HCT116 (cell line): ENCODE data around the gene PHF1. TPM values are rescaled to one million over a fixed set of nuclear protein-coding genes. Genes with fewer than 3 reads are reported as not detected.

Experiments used
- ATAC-seq: fragments of 200-7000 bp; cut with Tn5 transposase; 2 replicates; pipeline ENCODE4 v1.9.1; 2020; ENCODE audit warnings: mild to moderate bottlenecking, moderate library complexity
- BruUV-seq: library from RNA; stranded (reverse); fragments of 400-500 nt; replicated peaks from 2 replicates; lab custom pipeline; 2021; lab: Mats Ljungman, UMichigan
- CTCF ChIA-PET: fragments of 300-600 bp; sonication (Branson Sonifier 250); formaldehyde crosslinking; loops from one replicate; lab custom pipeline; 2021; ENCODE audit warnings: antibody characterized with exemption; lab: Charles Lee
- POLR2A ChIA-PET: fragments of 300-600, 350-600 bp; sonication (Branson Sonifier 250); formaldehyde crosslinking; loops from one replicate; lab custom pipeline; 2021; ENCODE audit warnings: antibody characterized with exemption; lab: Charles Lee
- RAD21 ChIA-PET, 2 experiments: fragments of 300-600 bp; sonication (Branson Sonifier 250); formaldehyde crosslinking; loops; one replicate each; lab custom pipeline; 2023; ENCODE audit warnings: low total read pairs in 2 of 2; ENCODE audit not compliant: uncharacterized antibody in 2 of 2, unreplicated experiment in 2 of 2, low non-redundant PET in 1 of 2; lab: Charles Lee
- DNase-seq: peaks from one replicate; pipeline ENCODE4 v3.0.0-alpha.2; 2010; ENCODE audit warnings: low read depth, low spot score
- H2AFZ ChIP-seq: fragments of 200-600 bp; shearing (Covaris generic), sonication (generic); 2 replicates; pipeline ENCODE4 v1.6.1; 2017; ENCODE audit warnings: low read depth, mixed run types, mixed read lengths, antibody characterized with exemption, low read length; ENCODE audit not compliant: poor library complexity, severe bottlenecking
- H3K27ac ChIP-seq: 2 replicates; pipeline ENCODE4 v1.5.1; 2012; ENCODE audit warnings: low read depth, low read length
- H3K27me3 ChIP-seq: fragments of 200-600 bp; sonication (generic); 2 replicates; pipeline ENCODE4 v1.6.1; 2016; ENCODE audit warnings: mixed run types, low read length, mixed read lengths; ENCODE audit not compliant: insufficient read depth
- H3K36me3 ChIP-seq, 2 experiments: fragments of 200-500 bp in 1 of 2; fragments of 200-600 bp in 1 of 2; sonication (Bioruptor generic) in 1 of 2; sonication (generic) in 1 of 2; 2 replicates each; pipeline versions ENCODE4 v1.5.1 to v1.6.1; 2014 to 2016; ENCODE audit warnings: low read length in 2 of 2, inconsistent platforms in 1 of 2, mixed read lengths in 1 of 2, mixed run types in 1 of 2; ENCODE audit not compliant: insufficient read depth in 2 of 2, control insufficient read depth in 1 of 2
- H3K4me1 ChIP-seq, 2 experiments: fragments of 200-600 bp in 1 of 2; sonication (generic) in 1 of 2; 2 replicates each; pipeline versions ENCODE4 v1.5.1 to v1.6.1; 2012 to 2017; ENCODE audit warnings: low read length in 2 of 2, inconsistent platforms in 1 of 2, mild to moderate bottlenecking in 1 of 2, mixed read lengths in 1 of 2, mixed run types in 1 of 2, moderate library complexity in 1 of 2; ENCODE audit not compliant: insufficient read depth in 2 of 2, control insufficient read depth in 1 of 2
- H3K4me2 ChIP-seq: fragments of 200-600 bp; sonication (generic); 2 replicates; pipeline ENCODE4 v1.6.1; 2017; ENCODE audit warnings: mixed run types, low read length, mixed read lengths
- H3K4me3 ChIP-seq, 2 experiments: fragments of 200-600 bp in 1 of 2; sonication (generic) in 1 of 2; replicated peaks in 1 of 2; 2 replicates each; pipeline ENCODE4 v1.5.1; 2011 to 2016; ENCODE audit warnings: low read length in 2 of 2, control low read depth in 1 of 2, low read depth in 1 of 2, mild to moderate bottlenecking in 1 of 2, mixed read lengths in 1 of 2, mixed run types in 1 of 2
- H3K79me2 ChIP-seq: fragments of 200-600 bp; sonication (generic); 2 replicates; pipeline ENCODE4 v1.6.1; 2017; ENCODE audit warnings: mild to moderate bottlenecking, mixed run types, low read length, moderate library complexity, mixed read lengths; ENCODE audit not compliant: insufficient read depth
- H3K9ac ChIP-seq: fragments of 200-600 bp; sonication (generic); 2 replicates; pipeline ENCODE4 v1.6.1; 2016; ENCODE audit warnings: low read length, mixed read lengths
- H3K9me2 ChIP-seq: fragments of 200-600 bp; sonication (generic), shearing (Covaris generic); 2 replicates; pipeline ENCODE4 v1.6.1; 2017; ENCODE audit warnings: mixed run types, mild to moderate bottlenecking, moderate library complexity; ENCODE audit not compliant: insufficient read depth
- H3K9me3 ChIP-seq, 2 experiments: fragments of 200-500 bp in 1 of 2; fragments of 200-600 bp in 1 of 2; sonication (Bioruptor generic) in 1 of 2; sonication (generic) in 1 of 2; 2 replicates each; pipeline ENCODE4 v1.6.1; 2014 to 2017; ENCODE audit warnings: low read length in 2 of 2, mixed read lengths in 2 of 2, inconsistent platforms in 1 of 2, low read depth in 1 of 2, mild to moderate bottlenecking in 1 of 2, mixed run types in 1 of 2, moderate library complexity in 1 of 2; ENCODE audit not compliant: control insufficient read depth in 1 of 2, insufficient read depth in 1 of 2
- H4K20me1 ChIP-seq: fragments of 200-600 bp; sonication (generic), shearing (Covaris generic); 2 replicates; pipeline ENCODE4 v1.6.1; 2017; ENCODE audit warnings: mixed run types, mild to moderate bottlenecking, moderate library complexity; ENCODE audit not compliant: insufficient read depth
- CBX3 ChIP-seq: IDR thresholded peaks from 2 replicates; pipeline ENCODE4 v1.6.1; 2012; ENCODE audit warnings: low read depth
- CEBPB ChIP-seq: IDR thresholded peaks from 2 replicates; pipeline ENCODE4 v1.6.1; 2012; ENCODE audit warnings: low read depth
- EGR1 ChIP-seq: IDR thresholded peaks from 2 replicates; pipeline ENCODE4 v1.6.1; 2012; ENCODE audit warnings: low read depth
- EZH2 ChIP-seq: fragments of 200-600 bp; sonication (generic); IDR thresholded peaks from 2 replicates; pipeline ENCODE4 v1.6.1; 2017; ENCODE audit warnings: antibody characterized with exemption, mixed run types
- EZH2phosphoT487 ChIP-seq: fragments of 200-600 bp; IDR thresholded peaks from 2 replicates; pipeline ENCODE4 v1.6.1; 2018; ENCODE audit warnings: antibody characterized with exemption, borderline replicate concordance
- FOSL1 ChIP-seq: IDR thresholded peaks from 2 replicates; pipeline ENCODE4 v1.6.1; 2012; ENCODE audit warnings: low read depth
- JUND ChIP-seq: IDR thresholded peaks from 2 replicates; pipeline ENCODE4 v1.6.1; 2012
- POLR2A ChIP-seq: IDR thresholded peaks from 2 replicates; pipeline ENCODE4 v1.7.0; 2011; ENCODE audit warnings: borderline replicate concordance; ENCODE audit not compliant: insufficient read depth, insufficient read length; ENCODE audit errors: extremely low read depth
- POLR2AphosphoS5 ChIP-seq: IDR thresholded peaks from 2 replicates; pipeline ENCODE4 v1.6.1; 2011; ENCODE audit warnings: mild to moderate bottlenecking, low read depth, low read length, moderate library complexity
- RAD21 ChIP-seq: IDR thresholded peaks from 2 replicates; pipeline ENCODE4 v1.6.1; 2012; ENCODE audit warnings: low read depth, mild to moderate bottlenecking
- REST ChIP-seq: IDR thresholded peaks from 2 replicates; pipeline ENCODE4 v1.6.1; 2012; ENCODE audit warnings: low read depth
- SRF ChIP-seq: IDR thresholded peaks from 2 replicates; pipeline ENCODE4 v1.6.1; 2012; ENCODE audit warnings: low read depth
- TCF7L2 ChIP-seq: IDR thresholded peaks from 2 replicates; pipeline ENCODE4 v1.7.0; 2011; ENCODE audit warnings: borderline replicate concordance, inconsistent platforms; ENCODE audit not compliant: insufficient read depth, insufficient read length; ENCODE audit errors: extremely low read depth
- YY1 ChIP-seq: IDR thresholded peaks from 2 replicates; pipeline ENCODE4 v1.6.1; 2011; ENCODE audit warnings: low read length, low read depth, moderate library complexity, mild to moderate bottlenecking; ENCODE audit not compliant: insufficient replicate concordance; ENCODE audit errors: extremely low read depth
- ZFX ChIP-seq: fragments of 450-650 bp; IDR thresholded peaks from 2 replicates; pipeline ENCODE4 v1.6.1; 2017
- ZNF274 ChIP-seq: fragments of 200-500 bp; sonication (Bioruptor generic); IDR thresholded peaks from 2 replicates; pipeline ENCODE4 v1.6.1; 2014; ENCODE audit warnings: mild to moderate bottlenecking, low read depth, low read length, inconsistent platforms
- intact Hi-C: fragments of 100-400 bp; cut with micrococcal nuclease; formaldehyde crosslinking; loops from 2 replicates; pipeline ENCODE4 v1.10.0; 2022
- total RNA-seq: library from RNA; stranded (reverse); gene quantifications from one replicate; pipeline ENCODE4 v1.2.1, GENCODE V29; 2021; ENCODE audit not compliant: unreplicated experiment
- TF ChIP-seq, protein P1 (sequence below): IDR thresholded peaks from 2 replicates; pipeline ENCODE4 v1.6.1; 2012
- TF ChIP-seq, protein P2 (sequence below): IDR thresholded peaks from 2 replicates; pipeline ENCODE4 v1.6.1; 2011; ENCODE audit warnings: mild to moderate bottlenecking, low read length, moderate library complexity; ENCODE audit not compliant: insufficient replicate concordance; ENCODE audit errors: extremely low read depth
- TF ChIP-seq, protein P3 (sequence below), 3 experiments: fragments of 200-600 bp in 1 of 3; sonication (generic) in 1 of 3; IDR thresholded peaks in 2 of 3; conservative IDR thresholded peaks in 1 of 3; 2 replicates each; pipeline ENCODE4 v1.5.1; 2012 to 2017; ENCODE audit warnings: low read depth in 2 of 3, low read length in 2 of 3, antibody characterized with exemption in 1 of 3, borderline replicate concordance in 1 of 3, control low read depth in 1 of 3, mild to moderate bottlenecking in 1 of 3, mixed read lengths in 1 of 3, mixed run types in 1 of 3, moderate library complexity in 1 of 3; ENCODE audit not compliant: insufficient read depth in 1 of 3
- TF ChIP-seq, protein P4 (sequence below): IDR thresholded peaks from 2 replicates; pipeline ENCODE4 v1.6.1; 2012

Gene PHF1
- total RNA-seq, 1 experiment from 2014 or later, result 40.2 TPM

DNA sequence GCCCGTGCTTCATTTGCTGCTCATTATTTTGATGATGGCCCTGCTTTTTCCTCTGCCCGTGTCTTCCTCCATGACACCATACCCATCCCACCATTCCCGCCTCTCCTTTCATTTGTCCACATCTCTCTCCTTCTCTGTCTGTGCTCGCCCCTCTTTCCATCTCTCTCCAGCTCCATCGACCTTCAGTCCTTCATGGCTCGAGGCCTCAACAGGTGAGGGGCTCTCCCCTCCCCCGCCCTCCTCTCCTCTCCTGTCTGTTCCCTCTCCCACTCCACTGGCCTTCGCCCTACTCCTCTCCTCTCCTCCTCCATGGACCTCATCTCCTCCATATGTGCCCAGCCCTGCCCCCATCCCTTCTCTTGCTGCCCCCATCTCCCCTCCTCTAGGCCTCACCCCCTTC, 31.5 kb downstream of the PHF1 start:
- RAD21 ChIA-PET, result no interaction called here
- no peaks in the 10 kb centered on the region for H3K79me2 ChIP-seq
- no peaks in the 10 kb centered on the region for H3K9me3 ChIP-seq
- H3K9ac ChIP-seq, result no peak overlapping the region
- no peaks in the 10 kb centered on the region for H3K9me2 ChIP-seq
- DNase-seq (no peak), ATAC-seq (no peak)
- H2AFZ ChIP-seq, result no peak overlapping the region
- intact Hi-C loops, result no loop called here
- peaks cover 0 to 6% of the 10 kb centered on the region in 2 experiments; a peak in 2 of 4 replicates for H3K4me1 ChIP-seq
- H3K27ac ChIP-seq, result no peak overlapping the region
- no peaks in the 10 kb centered on the region for H4K20me1 ChIP-seq
- H3K27me3 ChIP-seq, result no peaks in the 10 kb centered on the region
- CTCF ChIA-PET, result no interaction called here
- H3K4me3 ChIP-seq, result no peak overlapping the region
- no peak for TF ChIP-seq RAD21
- no peak for TF ChIP-seq YY1
- TF ChIP-seq CEBPB, result no peak
- no peak for TF ChIP-seq FOSL1
- TF ChIP-seq, protein P1, sequence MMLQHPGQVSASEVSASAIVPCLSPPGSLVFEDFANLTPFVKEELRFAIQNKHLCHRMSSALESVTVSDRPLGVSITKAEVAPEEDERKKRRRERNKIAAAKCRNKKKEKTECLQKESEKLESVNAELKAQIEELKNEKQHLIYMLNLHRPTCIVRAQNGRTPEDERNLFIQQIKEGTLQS, result no peak
- TF ChIP-seq TCF7L2, result no peak
- no peak for TF ChIP-seq ZFX
- TF ChIP-seq, protein P2, sequence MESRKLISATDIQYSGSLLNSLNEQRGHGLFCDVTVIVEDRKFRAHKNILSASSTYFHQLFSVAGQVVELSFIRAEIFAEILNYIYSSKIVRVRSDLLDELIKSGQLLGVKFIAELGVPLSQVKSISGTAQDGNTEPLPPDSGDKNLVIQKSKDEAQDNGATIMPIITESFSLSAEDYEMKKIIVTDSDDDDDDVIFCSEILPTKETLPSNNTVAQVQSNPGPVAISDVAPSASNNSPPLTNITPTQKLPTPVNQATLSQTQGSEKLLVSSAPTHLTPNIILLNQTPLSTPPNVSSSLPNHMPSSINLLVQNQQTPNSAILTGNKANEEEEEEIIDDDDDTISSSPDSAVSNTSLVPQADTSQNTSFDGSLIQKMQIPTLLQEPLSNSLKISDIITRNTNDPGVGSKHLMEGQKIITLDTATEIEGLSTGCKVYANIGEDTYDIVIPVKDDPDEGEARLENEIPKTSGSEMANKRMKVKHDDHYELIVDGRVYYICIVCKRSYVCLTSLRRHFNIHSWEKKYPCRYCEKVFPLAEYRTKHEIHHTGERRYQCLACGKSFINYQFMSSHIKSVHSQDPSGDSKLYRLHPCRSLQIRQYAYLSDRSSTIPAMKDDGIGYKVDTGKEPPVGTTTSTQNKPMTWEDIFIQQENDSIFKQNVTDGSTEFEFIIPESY, result no peak
- no peak for TF ChIP-seq CBX3
- TF ChIP-seq, protein P3, sequence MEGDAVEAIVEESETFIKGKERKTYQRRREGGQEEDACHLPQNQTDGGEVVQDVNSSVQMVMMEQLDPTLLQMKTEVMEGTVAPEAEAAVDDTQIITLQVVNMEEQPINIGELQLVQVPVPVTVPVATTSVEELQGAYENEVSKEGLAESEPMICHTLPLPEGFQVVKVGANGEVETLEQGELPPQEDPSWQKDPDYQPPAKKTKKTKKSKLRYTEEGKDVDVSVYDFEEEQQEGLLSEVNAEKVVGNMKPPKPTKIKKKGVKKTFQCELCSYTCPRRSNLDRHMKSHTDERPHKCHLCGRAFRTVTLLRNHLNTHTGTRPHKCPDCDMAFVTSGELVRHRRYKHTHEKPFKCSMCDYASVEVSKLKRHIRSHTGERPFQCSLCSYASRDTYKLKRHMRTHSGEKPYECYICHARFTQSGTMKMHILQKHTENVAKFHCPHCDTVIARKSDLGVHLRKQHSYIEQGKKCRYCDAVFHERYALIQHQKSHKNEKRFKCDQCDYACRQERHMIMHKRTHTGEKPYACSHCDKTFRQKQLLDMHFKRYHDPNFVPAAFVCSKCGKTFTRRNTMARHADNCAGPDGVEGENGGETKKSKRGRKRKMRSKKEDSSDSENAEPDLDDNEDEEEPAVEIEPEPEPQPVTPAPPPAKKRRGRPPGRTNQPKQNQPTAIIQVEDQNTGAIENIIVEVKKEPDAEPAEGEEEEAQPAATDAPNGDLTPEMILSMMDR (IDR thresholded peaks at IDR 0.05 in 2 of 3, conservative IDR thresholded peaks at IDR 0.05 in 1 of 3; ENCODE audit: borderline replicate concordance in 1 of 3, insufficient read depth in 1 of 3, low read depth in 2 of 3, low read length in 2 of 3), result no peak
- TF ChIP-seq POLR2AphosphoS5, result no peak
- TF ChIP-seq SRF, result no peak
- no peak for TF ChIP-seq REST
- TF ChIP-seq EGR1, result no peak
- no peak for TF ChIP-seq ZNF274
- TF ChIP-seq EZH2, result no peak
- no peak for TF ChIP-seq JUND
- no peak for TF ChIP-seq POLR2A
- TF ChIP-seq, protein P4, sequence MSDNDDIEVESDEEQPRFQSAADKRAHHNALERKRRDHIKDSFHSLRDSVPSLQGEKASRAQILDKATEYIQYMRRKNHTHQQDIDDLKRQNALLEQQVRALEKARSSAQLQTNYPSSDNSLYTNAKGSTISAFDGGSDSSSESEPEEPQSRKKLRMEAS, result no peak
- no peak for TF ChIP-seq EZH2phosphoT487
- no TSS peak for BruUV-seq
- POLR2A ChIA-PET, result no interaction called here
- peaks cover 2% of the 10 kb centered on the region in 2 experiments; a peak in 1 of 4 replicates for H3K36me3 ChIP-seq
- no peak overlapping the region for H3K4me2 ChIP-seq
